ENCODE data around the gene MACROD2.

The MACROD2 gene

GRCh38 chr20:14312001-14312400 is 316.7 kb downstream of the MACROD2 start:
- no peaks in the 10 kb centered on the region for H3K79me2 ChIP-seq (ENCODE audit: insufficient read depth, low read length)
- H3K4me2 ChIP-seq (ENCODE audit: low read depth, low read length, poor library complexity, severe bottlenecking): no peak overlapping the region
- H4K20me1 ChIP-seq (ENCODE audit: low read depth, low read length): no peaks in the 10 kb centered on the region
- no peaks in the 10 kb centered on the region for H3K36me3 ChIP-seq (ENCODE audit: low read length)
- no peaks in the 10 kb centered on the region for H3K9me2 ChIP-seq (replicated peaks; ENCODE audit: insufficient read depth, low read length)
- no peak overlapping the region for H3K4me3 ChIP-seq (ENCODE audit: insufficient read depth, low read length, poor library complexity, severe bottlenecking)
- H2AFZ ChIP-seq (ENCODE audit: low read depth, low read length, severe bottlenecking): no peak overlapping the region
- no peaks in the 10 kb centered on the region for H3K27me3 ChIP-seq (ENCODE audit: low read length)
- H3K9ac ChIP-seq (ENCODE audit: low read length): no peak overlapping the region
- TF ChIP-seq, protein P1, sequence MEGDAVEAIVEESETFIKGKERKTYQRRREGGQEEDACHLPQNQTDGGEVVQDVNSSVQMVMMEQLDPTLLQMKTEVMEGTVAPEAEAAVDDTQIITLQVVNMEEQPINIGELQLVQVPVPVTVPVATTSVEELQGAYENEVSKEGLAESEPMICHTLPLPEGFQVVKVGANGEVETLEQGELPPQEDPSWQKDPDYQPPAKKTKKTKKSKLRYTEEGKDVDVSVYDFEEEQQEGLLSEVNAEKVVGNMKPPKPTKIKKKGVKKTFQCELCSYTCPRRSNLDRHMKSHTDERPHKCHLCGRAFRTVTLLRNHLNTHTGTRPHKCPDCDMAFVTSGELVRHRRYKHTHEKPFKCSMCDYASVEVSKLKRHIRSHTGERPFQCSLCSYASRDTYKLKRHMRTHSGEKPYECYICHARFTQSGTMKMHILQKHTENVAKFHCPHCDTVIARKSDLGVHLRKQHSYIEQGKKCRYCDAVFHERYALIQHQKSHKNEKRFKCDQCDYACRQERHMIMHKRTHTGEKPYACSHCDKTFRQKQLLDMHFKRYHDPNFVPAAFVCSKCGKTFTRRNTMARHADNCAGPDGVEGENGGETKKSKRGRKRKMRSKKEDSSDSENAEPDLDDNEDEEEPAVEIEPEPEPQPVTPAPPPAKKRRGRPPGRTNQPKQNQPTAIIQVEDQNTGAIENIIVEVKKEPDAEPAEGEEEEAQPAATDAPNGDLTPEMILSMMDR (IDR thresholded peaks at IDR 0.05; ENCODE audit: insufficient read depth, low read length, poor library complexity, severe bottlenecking): no peak
- TF ChIP-seq EZH2phosphoT487 (conservative IDR thresholded peaks at IDR 0.05; ENCODE audit: low read length): no peak
- no peaks in the 10 kb centered on the region for H3K9me3 ChIP-seq (ENCODE audit: insufficient read depth, low read length)
- no peaks in the 10 kb centered on the region for H3F3A ChIP-seq (ENCODE audit: insufficient read depth)
- no peak overlapping the region for H3K27ac ChIP-seq (ENCODE audit: low read depth, low read length)

DNA sequence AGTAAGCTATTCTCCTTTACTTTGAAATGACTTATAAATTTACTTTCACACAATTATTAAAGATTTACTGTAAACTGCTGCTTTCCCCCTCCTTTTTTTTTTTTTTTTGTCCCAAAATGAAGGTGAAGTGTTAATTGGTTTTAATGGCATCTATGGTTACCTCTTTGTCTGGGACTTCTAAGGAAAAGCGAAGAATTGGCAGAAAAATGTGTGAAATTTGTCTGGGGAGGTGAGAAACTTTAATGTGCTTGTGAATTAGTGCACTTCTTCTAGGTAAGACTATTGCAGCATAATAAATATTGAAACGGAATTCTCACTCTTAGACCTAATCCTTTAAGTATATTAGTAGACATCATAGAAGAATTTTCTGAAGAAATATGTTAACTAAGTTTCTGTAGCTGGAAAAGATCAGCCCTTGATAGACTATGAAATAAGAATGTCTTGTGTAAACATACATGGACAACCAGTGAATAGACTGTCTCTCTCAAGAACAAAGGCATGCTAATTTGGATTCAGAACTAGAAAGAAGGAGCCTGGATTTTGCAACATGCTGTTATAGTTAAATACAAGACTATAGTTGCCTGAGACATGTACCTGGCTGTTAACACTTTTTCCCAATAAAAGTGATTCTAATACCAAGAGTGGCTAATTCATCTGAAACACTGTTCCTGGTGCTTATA is 318.2 kb downstream of the MACROD2 start:
- Histone ChIP-seq H3K9me2 (replicated peaks; ENCODE audit: insufficient read depth, low read length) (no peaks in the 10 kb centered on the region), H3K27ac (ENCODE audit: low read depth, low read length) (no peak overlapping the region), H3K9me3 (ENCODE audit: insufficient read depth, low read length) (no peaks in the 10 kb centered on the region), H3F3A (ENCODE audit: insufficient read depth) (no peaks in the 10 kb centered on the region), H3K36me3 (ENCODE audit: low read length) (no peaks in the 10 kb centered on the region), H4K20me1 (ENCODE audit: low read depth, low read length) (no peaks in the 10 kb centered on the region), H3K9ac (ENCODE audit: low read length) (no peak overlapping the region), H3K4me2 (ENCODE audit: low read depth, low read length, poor library complexity, severe bottlenecking) (no peak overlapping the region), H3K27me3 (ENCODE audit: low read length) (no peaks in the 10 kb centered on the region), H3K79me2 (ENCODE audit: insufficient read depth, low read length) (no peaks in the 10 kb centered on the region), H3K4me3 (ENCODE audit: insufficient read depth, low read length, poor library complexity, severe bottlenecking) (no peak overlapping the region), H2AFZ (ENCODE audit: low read depth, low read length, severe bottlenecking) (no peak overlapping the region)
- TF ChIP-seq, protein P1 (IDR thresholded peaks at IDR 0.05; ENCODE audit: insufficient read depth, low read length, poor library complexity, severe bottlenecking): no peak

DNA sequence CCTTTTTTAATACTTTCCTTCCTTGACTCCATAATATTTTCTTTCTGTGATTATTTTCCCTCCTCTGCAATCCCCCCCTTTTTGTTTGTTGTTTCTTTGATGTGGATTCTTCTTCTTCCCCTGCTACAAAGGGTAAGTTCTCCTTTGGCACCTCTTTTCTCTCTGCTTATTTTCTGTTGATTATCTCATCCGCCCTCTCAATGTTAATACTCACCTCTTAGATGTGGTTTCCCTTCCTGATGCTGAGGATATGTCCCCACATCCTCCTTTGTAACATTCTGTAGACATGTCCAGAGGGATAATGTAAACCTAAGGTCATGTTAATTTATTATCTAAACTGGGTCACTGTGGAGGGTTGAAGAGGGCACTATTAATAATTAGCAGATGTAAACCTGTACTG is 324.4 kb downstream of the MACROD2 start:
- Histone ChIP-seq H3K9me2 (replicated peaks; ENCODE audit: insufficient read depth, low read length) (no peaks in the 10 kb centered on the region), H4K20me1 (ENCODE audit: low read depth, low read length) (no peaks in the 10 kb centered on the region), H3K4me3 (ENCODE audit: insufficient read depth, low read length, poor library complexity, severe bottlenecking) (no peak overlapping the region), H3K4me2 (ENCODE audit: low read depth, low read length, poor library complexity, severe bottlenecking) (no peak overlapping the region), H3K9ac (ENCODE audit: low read length) (no peak overlapping the region), H3K27ac (ENCODE audit: low read depth, low read length) (no peak overlapping the region), H3K27me3 (ENCODE audit: low read length) (no peaks in the 10 kb centered on the region), H3K36me3 (ENCODE audit: low read length) (no peaks in the 10 kb centered on the region), H2AFZ (ENCODE audit: low read depth, low read length, severe bottlenecking) (no peak overlapping the region), H3K79me2 (ENCODE audit: insufficient read depth, low read length) (no peaks in the 10 kb centered on the region), H3K9me3 (ENCODE audit: insufficient read depth, low read length) (no peaks in the 10 kb centered on the region), H3F3A (ENCODE audit: insufficient read depth) (no peaks in the 10 kb centered on the region)
- TF ChIP-seq, protein P1 (IDR thresholded peaks at IDR 0.05; ENCODE audit: insufficient read depth, low read length, poor library complexity, severe bottlenecking): no peak
- TF ChIP-seq EZH2phosphoT487 (conservative IDR thresholded peaks at IDR 0.05; ENCODE audit: low read length): no peak
